Peyer's patch (tissue), 4 donors: ENCODE data around the gene PLEKHM2. TPM values are rescaled to one million over a fixed set of nuclear protein-coding genes. Genes with fewer than 3 reads are reported as not detected.
A peak's percentile ranks its signal among the peaks of the same experiment; 100 is the strongest.

ENCODE experiments used
- DNase-seq, 3 donors: peaks; one replicate each; pipeline ENCODE4 v3.0.0-alpha.2; 2017 to 2019
- H3K27ac ChIP-seq, 4 donors: fragments of 200-600 bp; sonication (generic); one replicate each; pipeline ENCODE4 v1.5.1; 2016 to 2019
- H3K27me3 ChIP-seq, 2 donors: fragments of 200-600 bp; sonication (generic); one replicate each; pipeline ENCODE4 v1.5.1; 2019
- H3K36me3 ChIP-seq, 3 donors: fragments of 200-600 bp; sonication (generic); one replicate each; pipeline ENCODE4 v1.5.1; 2016 to 2019
- H3K4me1 ChIP-seq, 4 donors: fragments of 200-600 bp; sonication (generic); one replicate each; pipeline ENCODE4 v1.5.1; 2016 to 2019
- H3K4me3 ChIP-seq, 4 donors: fragments of 200-600 bp; sonication (generic); 1 replicate in 3 of 4; 2 replicates in 1 of 4; pipeline ENCODE4 v1.5.1; 2016 to 2019; ENCODE audit warnings: mild to moderate bottlenecking in 1 of 4
- H3K9me3 ChIP-seq, 4 donors: fragments of 200-600 bp; sonication (generic); one replicate each; pipeline ENCODE4 v1.5.1; 2016 to 2019; ENCODE audit warnings: mild to moderate bottlenecking in 1 of 4
- POLR2A ChIP-seq, 2 donors: fragments of 450-650 bp; IDR thresholded peaks; one replicate each; pipeline ENCODE4 v1.5.1; 2017; ENCODE audit warnings: antibody characterized with exemption in 2 of 2, mild to moderate bottlenecking in 2 of 2, moderate library complexity in 2 of 2
- small RNA-seq, 2 donors: library from RNA; depleted of rRNA; stranded (forward); fragments of <200 nt; gene quantifications; one replicate each; pipeline ENCODE3, GENCODE V24; 2016
- total RNA-seq, 4 donors: library from RNA; depleted of rRNA; stranded (reverse); fragments of >200 nt; gene quantifications; one replicate each; pipeline ENCODE4 v1.1.0, GENCODE V29; 2016
- TF ChIP-seq, protein P1 (sequence below), 6 experiments: fragments of 450-650 bp in 4 of 6; fragments of 200-600 bp in 2 of 6; sonication (generic) in 1 of 6; IDR thresholded peaks; one replicate each; pipeline ENCODE4 v1.5.1; 2017 to 2019; ENCODE audit warnings: antibody characterized with exemption in 6 of 6, mild to moderate bottlenecking in 3 of 6, moderate library complexity in 1 of 6

The PLEKHM2 gene
- total RNA-seq, 4 donors from 2014 or later: 20.0 to 63.5 (median 37.7) TPM

DNA sequence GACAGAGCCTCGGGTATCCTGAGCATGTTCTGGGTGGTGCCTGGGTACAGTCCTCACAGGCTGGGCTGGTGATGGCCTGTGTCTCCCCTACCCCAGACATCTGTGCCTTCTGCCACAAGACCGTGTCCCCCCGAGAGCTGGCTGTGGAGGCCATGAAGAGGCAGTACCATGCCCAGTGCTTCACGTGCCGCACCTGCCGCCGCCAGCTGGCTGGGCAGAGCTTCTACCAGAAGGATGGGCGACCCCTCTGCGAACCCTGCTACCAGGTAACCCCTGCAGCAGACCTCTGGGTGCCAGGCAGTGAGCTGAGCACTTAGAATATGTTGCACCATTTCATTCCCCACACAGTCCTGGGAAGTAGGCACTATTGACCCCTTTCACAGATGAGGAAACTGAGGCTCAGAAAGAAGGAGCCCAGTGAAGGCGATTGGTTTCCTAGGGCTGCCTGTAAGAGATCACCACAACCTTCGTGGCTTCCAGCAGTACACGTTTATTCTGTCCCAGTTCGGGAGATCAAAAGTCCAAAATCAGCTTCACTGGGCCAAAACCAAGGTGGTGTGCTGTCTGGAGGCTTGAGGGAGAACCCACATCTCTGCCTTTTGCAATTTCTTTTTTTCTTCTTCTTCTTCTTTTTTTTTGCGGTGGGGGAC is 86.3 kb downstream of the PLEKHM2 start:
- Histone ChIP-seq H3K27me3 (no peaks in the 10 kb centered on the region), H3K27ac (no peak overlapping the region), H3K4me1 (peaks cover 0 to 9% (median 0%) of the 10 kb centered on the region in 4 donors), H3K9me3 (no peaks in the 10 kb centered on the region), H3K36me3 (peaks cover 0 to 93% (median 0%) of the 10 kb centered on the region in 3 donors), H3K4me3 (no peak overlapping the region)
- no peak for DNase-seq
- no peak for TF ChIP-seq POLR2A (IDR thresholded peaks at IDR 0.05)
- TF ChIP-seq, protein P1, sequence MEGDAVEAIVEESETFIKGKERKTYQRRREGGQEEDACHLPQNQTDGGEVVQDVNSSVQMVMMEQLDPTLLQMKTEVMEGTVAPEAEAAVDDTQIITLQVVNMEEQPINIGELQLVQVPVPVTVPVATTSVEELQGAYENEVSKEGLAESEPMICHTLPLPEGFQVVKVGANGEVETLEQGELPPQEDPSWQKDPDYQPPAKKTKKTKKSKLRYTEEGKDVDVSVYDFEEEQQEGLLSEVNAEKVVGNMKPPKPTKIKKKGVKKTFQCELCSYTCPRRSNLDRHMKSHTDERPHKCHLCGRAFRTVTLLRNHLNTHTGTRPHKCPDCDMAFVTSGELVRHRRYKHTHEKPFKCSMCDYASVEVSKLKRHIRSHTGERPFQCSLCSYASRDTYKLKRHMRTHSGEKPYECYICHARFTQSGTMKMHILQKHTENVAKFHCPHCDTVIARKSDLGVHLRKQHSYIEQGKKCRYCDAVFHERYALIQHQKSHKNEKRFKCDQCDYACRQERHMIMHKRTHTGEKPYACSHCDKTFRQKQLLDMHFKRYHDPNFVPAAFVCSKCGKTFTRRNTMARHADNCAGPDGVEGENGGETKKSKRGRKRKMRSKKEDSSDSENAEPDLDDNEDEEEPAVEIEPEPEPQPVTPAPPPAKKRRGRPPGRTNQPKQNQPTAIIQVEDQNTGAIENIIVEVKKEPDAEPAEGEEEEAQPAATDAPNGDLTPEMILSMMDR (IDR thresholded peaks at IDR 0.05): no peak

DNA sequence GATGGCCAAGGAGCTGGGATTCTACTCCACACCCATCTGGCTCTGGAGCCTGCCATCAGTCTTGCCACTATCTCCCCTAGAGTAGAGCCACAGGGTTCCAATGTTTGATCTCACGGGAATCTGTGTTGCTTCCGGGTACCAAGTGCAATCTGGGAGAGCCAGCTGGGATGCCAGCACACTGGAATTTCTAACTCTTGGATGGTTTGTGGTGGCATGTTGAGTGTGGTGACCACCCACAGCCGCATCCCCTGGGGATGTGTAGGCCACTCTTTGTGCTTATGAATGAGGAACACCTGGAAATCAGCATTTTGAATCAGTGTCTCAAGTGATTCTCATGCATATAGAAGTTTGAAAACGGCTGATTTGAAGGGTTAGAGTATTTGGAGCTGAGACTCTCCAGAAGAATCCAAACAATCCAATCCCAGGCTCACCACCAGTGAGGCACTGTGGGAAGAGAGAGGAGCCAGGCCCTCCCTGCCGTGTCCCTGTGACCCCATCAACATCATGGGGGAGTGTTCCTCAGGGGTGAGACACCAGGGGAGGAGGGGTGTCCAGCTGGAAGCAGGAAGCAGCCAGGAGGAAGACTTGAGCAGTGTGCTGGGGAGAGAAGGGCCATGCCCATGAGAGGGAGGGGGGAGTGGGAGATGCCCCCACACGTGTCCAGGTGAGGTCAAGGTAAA is 87.9 kb downstream of the PLEKHM2 start:
- no peaks in the 10 kb centered on the region for H3K9me3 ChIP-seq
- TF ChIP-seq, protein P1 (IDR thresholded peaks at IDR 0.05): no peak
- TF ChIP-seq POLR2A (IDR thresholded peaks at IDR 0.05): no peak
- no peaks in the 10 kb centered on the region for H3K4me1 ChIP-seq
- no peak overlapping the region for H3K27ac ChIP-seq
- no peaks in the 10 kb centered on the region for H3K27me3 ChIP-seq
- no peak for DNase-seq
- H3K4me3 ChIP-seq: no peak overlapping the region
- peaks cover 0 to 92% (median 0%) of the 10 kb centered on the region in 3 donors for H3K36me3 ChIP-seq

DNA sequence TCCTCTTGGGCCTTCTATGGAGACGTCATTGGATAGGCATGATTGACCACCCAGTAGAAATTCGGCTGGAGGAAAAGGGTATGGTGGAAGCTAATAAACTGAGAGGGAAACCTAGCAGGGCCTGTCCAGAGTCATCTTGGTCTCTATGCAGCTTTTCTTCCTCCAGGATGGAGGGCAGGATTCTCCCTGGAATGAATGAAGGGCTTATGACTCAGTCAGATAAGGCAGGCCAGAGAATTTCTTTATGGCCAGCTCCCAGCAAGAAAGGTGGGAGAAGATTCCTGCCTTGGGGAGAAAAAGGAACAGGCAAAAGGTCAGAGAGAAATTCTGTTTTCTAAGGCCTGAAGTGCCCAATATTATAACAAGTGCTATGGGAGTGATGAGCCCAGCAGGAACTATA is 91.6 kb downstream of the PLEKHM2 start:
- Histone ChIP-seq H3K4me1 (peaks cover 0 to 19% (median 2%) of the 10 kb centered on the region in 4 donors), H3K27me3 (no peaks in the 10 kb centered on the region), H3K9me3 (no peaks in the 10 kb centered on the region), H3K36me3 (peaks cover 0 to 78% (median 0%) of the 10 kb centered on the region in 3 donors), H3K27ac (no peak overlapping the region), H3K4me3 (no peak overlapping the region)
- no peak for DNase-seq
- no peak for TF ChIP-seq POLR2A (IDR thresholded peaks at IDR 0.05)
- TF ChIP-seq, protein P1 (IDR thresholded peaks at IDR 0.05): no peak

DNA sequence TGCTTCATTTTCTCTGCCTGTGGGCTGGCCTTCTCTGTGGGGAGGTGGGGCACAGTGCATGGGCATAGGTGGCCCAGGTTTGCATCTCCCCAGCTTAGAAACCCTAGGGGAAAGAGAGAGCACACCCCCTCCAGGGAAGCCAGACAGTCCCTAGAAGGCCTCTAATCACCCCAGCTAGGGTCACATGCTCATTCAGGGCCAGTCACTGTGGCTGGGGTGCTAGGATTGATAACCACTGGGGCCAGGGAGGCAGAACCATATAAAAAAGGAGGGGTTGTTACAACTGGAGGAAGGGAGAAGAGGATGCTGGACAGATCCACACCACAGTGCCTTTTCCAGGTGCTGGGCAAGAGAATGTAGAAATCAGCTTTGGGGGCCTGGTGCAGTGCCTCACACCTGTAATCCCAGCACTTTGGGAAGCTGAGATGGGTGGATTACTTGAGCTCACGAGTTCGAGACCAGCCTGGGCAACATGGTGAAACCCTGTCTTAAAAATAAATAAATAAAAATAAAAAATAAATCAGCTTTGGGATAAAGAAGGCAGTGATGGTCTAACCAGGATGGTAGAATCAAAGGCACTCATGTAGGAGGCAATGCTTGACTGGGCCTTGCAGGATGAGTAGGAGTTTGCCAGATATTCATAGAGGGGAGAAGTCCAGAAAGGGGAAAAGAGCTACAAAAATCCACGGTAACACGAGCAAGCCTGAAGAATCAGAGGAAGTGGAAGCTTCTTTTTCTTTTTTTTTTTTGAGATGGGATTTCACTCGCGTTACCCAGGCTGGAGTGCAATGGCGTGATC is 94.0 kb downstream of the PLEKHM2 start:
- Histone ChIP-seq H3K36me3 (peaks cover 0 to 70% (median 0%) of the 10 kb centered on the region in 3 donors), H3K4me3 (no peak overlapping the region), H3K4me1 (peaks cover 0 to 27% (median 2%) of the 10 kb centered on the region in 4 donors), H3K9me3 (no peaks in the 10 kb centered on the region), H3K27me3 (no peaks in the 10 kb centered on the region), H3K27ac (peak overlapping the region in 1 of 4 donors; percentile 84)
- no peak for DNase-seq
- TF ChIP-seq, protein P1 (IDR thresholded peaks at IDR 0.05): no peak
- TF ChIP-seq POLR2A (IDR thresholded peaks at IDR 0.05): no peak

Small RNAs within 50 kb of the gene (small RNA-seq; reads per million reads assigned to genes)
- gene AL121992.2: 0 reads per million in 2 donors

Other genes starting within 250 kb of the PLEKHM2 start
- gene CTRC, start 245.9 kb upstream of the PLEKHM2 start, total RNA-seq: 1 to 10 TPM in 1 of 4 donors, not detected in 3; 3.2 TPM
- gene CELA2A, start 227.6 kb upstream of the PLEKHM2 start, total RNA-seq: not detected
- gene CELA2B, start 208.2 kb upstream of the PLEKHM2 start, total RNA-seq: not detected
- gene CASP9, start 160.1 kb upstream of the PLEKHM2 start, total RNA-seq: 10 to 100 TPM in 3 of 4 donors, 1 to 10 TPM in 1; 7.4 to 34.0 (median 26.2) TPM
- 10 to 100 TPM; 20.8 to 64.4 (median 31.8) TPM for gene DNAJC16, start 157.5 kb upstream of the PLEKHM2 start, total RNA-seq
- 10 to 100 TPM; 15.7 to 45.4 (median 39.6) TPM for gene AGMAT, start 99.3 kb upstream of the PLEKHM2 start, total RNA-seq
- 10 to 100 TPM; 56.0 to 97.1 (median 68.5) TPM for gene DDI2, start 66.9 kb upstream of the PLEKHM2 start, total RNA-seq
- gene SLC25A34, start 51.9 kb downstream of the PLEKHM2 start, total RNA-seq: 100 to 1,000 TPM in 1 of 4 donors, 10 to 100 TPM in 3; 32.2 to 127 (median 69.5) TPM
- gene TMEM82, start 58.2 kb downstream of the PLEKHM2 start, total RNA-seq: 10 to 100 TPM in 3 of 4 donors, 1 to 10 TPM in 1; 2.5 to 42.4 (median 32.7) TPM
- gene FBLIM1, start 74.5 kb downstream of the PLEKHM2 start, total RNA-seq: 100 to 1,000 TPM in 3 of 4 donors, 10 to 100 TPM in 1; 50.3 to 502 (median 337) TPM
- 1 to 10 TPM; 1.3 to 2.5 (median 1.6) TPM for gene UQCRHL, start 123.3 kb downstream of the PLEKHM2 start, total RNA-seq
- 10 to 100 TPM; 51.8 to 94.9 (median 61.5) TPM for gene SPEN, start 163.4 kb downstream of the PLEKHM2 start, total RNA-seq